GM18507 (cell line): ENCODE measurements around the gene PDCL3.

Experiments
- DNase-seq: peaks from one replicate; pipeline ENCODE4 v3.0.0; 2011; ENCODE audit warnings: low read depth; ENCODE audit not compliant: insufficient read length; ENCODE audit errors: extremely low spot score
- FAIRE-seq: peaks from 2 replicates; lab custom pipeline; 2011; peaks lifted over from hg19 to GRCh38; lab: Jason Lieb, UNC

PDCL3 gene

DNA sequence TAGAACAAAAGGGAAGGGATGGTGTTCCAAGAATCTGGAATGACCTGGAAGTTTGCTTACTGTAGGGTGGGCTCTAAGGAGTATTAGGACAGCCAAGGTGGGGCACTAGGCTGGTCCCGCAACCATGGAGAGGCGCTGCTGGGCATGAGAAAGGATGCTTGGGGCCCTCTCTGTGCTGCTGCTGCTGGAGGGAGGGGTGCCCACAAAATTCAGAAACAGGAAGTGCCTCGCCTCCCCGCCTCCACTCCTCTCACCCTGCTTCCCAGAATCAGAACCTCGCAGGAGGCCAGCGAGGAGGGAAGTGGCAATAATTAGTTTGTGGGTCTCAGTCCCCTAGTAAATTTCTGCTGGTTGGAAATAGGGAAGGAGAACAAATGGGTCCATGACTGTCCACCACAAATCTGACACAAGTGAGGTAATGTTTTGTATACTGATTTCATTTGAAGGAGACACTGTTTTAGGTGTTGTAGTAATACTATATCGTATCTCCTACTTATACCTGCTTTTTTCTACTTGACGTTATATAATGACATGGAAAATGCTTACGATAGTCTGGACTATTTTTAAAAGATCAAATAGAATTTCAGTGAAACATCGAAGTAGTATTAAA, 7.9 kb upstream of the PDCL3 start:
- no peak for DNase-seq
- no peak for FAIRE-seq

DNA sequence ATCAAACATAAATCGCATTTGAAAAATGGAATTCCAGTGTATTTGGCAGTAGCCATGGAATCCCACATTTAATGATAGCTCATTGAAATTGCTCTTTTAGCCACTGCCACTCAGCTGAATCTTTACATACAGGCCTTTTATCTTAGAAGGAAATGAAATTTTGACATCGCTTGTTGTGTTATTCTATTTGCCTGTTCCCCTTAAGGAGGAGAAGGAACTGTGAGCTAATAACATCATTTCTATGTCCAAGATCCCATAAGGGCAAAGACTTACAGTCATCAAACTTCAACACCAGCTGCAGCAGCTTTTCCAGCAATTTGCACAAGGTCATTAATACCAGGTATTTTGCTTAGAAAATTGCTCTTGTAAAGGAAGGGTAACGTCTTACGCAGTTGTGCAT, 6.0 kb upstream of the PDCL3 start:
- FAIRE-seq (no peak), DNase-seq (no peak)

DNA sequence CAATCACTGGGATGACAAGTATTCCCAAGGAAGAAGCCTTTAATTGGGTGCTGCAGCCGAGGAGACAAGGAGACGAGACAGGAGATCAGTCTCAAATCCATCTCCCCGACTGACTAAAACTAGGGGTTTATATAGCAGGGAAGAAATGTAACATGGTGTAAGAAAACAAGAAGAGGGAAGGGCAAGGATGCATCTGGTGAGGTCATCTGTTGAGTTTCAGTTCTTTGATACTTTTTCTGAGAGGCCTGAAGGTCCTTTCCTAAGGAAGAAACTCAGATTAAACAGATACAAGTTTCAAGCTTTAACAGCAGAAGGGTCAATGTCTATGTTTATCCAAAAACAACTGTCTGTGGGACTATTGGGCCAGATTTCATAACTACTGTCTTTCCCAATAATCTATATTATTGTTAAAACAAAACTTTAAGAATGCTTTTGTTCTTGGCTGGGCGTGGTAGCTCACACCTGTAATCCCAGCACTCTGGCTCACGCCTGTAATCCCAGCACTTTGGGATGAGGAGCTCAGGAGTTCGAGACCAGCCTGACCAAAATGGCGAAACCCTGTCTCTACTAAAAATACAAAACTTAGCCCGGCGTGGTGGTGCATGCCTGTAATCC, 2.5 kb upstream of the PDCL3 start:
- FAIRE-seq, result no peak
- no peak for DNase-seq

DNA sequence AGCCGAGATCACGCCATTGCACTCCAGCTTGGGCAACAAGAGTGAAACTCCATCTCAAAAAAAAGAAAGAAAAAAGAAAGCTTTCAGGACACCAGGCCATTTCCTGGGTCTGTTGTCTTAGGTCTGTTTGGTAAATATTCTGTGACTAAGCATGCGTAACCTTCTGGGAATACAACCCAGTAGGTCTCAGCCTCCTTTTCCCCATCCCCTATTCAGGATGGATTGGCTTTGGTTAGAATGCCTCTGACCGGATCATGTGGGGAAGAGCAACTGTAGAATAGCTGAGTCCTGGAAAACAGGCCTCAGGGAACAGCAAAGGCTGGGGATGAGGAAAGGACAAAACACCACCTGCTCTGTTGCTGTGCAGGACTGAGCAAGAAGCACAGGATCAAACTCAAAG, 1.6 kb upstream of the PDCL3 start:
- DNase-seq, result no peak
- no peak for FAIRE-seq

DNA sequence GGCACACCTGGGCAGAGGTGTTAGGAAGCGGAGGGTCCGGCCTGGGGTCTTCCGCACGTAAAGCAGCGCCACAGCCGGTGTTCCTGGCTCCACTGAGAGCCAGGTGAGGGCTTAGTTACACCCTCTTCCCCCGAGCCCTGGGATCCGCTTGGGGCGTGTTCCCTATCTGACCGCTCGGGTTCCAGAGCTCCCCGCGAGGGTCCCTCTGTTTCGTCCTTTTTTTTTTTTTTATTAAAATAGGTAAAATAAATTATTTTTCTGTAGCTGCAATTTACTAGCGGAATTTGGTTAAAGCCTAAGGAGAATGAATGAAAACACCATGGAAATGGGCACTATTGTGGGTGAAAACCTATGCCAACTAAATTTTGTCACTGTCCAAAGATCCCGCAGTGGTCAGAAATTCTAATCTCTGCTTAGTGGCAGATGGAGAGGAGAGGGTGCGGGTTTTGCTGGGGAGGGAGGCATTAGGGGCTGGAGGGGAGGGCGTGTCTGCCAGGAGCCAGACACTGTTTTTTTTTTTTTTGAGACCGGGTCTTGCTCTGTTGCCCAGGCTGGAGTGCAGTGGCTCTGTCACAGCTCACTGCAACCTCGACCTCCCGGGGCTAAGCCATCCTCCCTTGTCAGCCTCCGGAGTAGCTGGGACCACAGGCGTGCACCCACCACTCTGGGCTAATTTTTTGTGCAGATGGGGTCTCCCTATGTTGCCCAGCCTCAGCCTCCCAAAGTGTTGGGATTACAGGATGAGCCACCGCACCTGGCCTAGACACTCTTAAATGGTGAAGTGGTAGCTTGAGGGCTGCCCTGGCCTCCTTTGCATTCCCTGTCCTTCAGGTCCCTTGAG, 834 bp downstream of the PDCL3 start:
- DNase-seq (no peak), FAIRE-seq (no peak)

DNA sequence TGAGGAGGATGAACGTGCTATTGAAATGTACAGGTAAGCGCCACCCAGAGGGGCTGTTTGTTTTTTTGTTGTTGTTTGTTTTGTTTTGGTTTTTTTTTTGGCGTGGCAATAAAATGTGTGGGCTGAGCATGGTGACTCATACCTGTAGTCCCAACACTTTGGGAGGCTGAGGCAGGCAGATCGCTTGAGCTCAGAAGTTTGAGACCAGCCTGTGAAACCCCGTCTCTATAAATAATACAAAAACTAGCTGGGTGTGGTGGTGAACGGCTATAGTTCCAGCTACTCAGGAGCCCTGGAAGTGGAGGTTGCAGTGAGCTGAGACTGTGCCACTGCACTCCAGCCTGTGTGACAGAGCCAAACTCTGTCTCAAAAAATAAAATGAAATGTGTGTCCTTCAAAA, 6.2 kb downstream of the PDCL3 start:
- DNase-seq, result no peak
- peak; percentile 21 for FAIRE-seq

DNA sequence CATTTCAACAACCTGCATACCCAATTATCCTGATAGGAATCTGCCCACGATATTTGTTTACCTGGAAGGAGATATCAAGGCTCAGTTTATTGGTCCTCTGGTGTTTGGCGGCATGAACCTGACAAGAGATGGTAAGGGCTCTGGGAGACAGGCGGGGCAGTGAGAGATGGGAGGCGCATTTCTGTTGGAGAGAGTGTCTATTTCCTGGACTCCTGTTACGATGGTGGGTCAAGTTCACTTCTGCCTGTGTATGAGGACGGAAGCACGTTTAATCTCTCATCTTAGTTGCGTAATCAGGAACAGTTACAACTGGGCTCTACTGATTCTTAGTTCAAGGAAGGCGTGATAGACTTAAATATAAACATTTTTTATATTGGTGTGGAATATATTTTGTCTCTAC, 8.9 kb downstream of the PDCL3 start:
- DNase-seq (no peak), FAIRE-seq (no peak)

DNA sequence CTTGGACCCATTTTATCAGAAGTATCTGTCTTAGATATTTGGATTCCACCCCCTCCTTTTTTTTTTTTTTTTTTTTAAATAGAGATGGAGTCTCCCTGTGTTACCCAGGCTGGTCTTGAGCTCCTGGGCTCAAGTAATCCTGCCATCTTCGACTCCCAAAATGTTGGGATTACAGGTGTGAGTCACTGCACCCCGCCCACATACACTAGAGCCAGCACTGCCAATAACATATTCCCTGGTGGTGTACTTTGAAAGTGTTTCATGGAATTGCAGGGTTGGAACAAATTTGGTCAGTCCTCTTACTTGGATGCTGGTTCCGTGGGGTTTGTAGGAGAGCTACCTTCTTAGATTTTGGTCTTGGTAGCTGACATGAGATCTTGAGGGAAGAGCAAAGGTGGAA, 15.0 kb downstream of the PDCL3 start:
- DNase-seq (no peak), FAIRE-seq (no peak)

DNA sequence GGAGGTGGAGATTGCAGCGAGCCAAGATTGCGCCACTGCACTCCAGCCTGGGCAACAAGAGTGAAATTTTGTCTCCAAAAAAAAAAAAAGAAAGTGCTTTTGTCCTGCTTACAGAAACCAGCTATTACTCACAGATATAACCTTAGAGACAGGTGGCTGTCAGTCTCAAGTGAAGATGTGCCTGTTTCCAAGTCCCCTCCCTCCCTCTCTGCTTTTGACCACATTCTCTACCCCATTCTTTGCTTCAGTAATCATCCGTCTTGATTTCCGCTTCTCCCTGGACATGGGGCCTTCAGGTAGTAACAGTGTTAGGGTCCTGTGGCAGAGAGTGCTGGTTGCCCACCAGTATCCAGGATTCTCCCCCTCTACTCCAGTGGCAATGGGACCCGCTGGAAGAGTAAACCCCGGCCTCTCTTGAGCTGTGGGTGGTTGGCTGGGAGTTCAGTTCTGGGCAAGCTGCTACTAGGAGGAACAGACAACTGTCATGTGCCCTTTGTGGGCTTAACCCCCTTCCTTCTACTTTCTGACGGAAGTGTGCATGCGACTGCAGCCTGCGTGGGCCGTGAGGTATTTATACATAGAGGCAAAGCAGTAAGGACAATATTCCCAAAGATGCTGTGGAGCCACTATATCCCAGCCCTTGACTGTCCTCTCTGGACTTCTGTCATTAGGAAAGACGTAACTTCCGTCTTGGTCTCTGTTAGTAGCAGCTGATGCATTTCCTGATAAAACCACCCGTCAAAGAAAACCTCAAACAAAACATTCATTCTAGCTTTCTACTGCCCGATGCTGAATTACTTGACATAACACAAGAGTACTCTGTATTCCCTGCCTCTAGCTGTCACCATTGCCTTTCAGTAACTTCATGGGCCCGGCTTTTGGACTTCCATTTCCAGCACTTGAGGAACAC, 17.8 kb downstream of the PDCL3 start:
- FAIRE-seq (peak; percentile 77), DNase-seq (peak; percentile 17)

DNA sequence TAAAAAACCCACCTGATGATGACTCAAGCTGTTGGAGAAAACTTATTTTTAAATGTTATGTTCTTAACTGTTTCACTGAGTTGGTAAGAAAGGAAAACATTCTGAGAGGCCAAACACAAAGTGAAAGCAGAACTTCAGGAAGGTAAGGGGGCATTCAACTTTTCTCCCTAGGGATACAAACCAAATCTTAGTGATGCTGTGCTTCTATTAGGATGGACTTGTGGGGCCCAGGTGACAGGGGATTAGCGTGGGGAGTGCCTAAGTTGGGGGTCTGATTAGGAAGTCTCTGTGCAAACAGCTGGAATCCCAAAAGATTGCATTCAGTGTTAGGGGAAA, 18.5 kb downstream of the PDCL3 start:
- FAIRE-seq (no peak), DNase-seq (no peak)

DNA sequence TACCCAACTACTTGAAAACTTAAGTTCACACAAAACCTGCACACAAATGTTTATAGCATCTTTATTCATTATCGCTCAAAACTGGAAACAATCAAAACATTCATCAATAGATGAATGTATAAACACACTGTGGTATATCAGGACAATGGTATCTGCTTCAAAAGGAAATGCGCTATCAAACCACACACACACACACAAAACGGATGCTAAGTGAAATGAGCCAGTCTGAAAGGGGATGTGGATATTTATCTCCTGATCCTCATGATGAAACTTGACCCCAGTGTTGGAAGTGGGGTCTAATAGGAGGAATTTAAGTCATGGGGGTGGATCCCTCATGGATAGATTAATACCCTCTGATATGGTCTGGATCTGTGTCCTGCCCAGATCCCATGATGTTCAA, 22.0 kb downstream of the PDCL3 start:
- DNase-seq (no peak), FAIRE-seq (no peak)

DNA sequence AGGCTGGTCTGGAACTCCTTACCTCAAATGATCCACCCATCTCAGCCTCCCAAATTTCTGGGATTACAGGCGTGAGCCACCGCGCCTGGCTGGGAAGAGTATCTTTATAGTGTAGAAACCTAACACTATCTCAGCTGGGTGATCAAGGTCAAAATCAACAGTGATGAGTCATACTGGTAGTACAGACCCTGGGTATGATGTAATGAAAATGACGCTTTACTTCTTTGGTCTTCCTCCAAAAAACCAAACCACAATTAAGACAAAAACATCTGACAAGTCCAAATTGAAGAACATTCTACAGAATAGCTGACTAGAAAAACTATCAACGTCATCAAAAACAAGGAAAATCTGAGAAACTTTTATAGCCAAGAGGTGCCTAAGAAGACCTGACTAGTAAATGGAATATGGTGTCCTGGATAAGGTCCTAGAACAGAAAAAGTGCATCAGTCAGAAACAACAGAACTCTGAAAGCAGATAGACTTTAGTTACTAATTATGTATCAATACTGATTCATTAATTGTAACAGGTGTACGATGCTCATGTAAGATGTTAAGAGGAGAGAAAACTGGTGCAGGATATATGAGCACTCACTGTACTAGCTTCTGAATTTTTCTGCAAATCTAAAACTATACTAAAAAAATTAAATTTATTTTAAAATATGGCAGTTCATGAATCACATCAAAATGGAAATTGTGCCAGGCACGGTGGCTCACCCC, 25.4 kb downstream of the PDCL3 start:
- DNase-seq, result no peak
- no peak for FAIRE-seq

DNA sequence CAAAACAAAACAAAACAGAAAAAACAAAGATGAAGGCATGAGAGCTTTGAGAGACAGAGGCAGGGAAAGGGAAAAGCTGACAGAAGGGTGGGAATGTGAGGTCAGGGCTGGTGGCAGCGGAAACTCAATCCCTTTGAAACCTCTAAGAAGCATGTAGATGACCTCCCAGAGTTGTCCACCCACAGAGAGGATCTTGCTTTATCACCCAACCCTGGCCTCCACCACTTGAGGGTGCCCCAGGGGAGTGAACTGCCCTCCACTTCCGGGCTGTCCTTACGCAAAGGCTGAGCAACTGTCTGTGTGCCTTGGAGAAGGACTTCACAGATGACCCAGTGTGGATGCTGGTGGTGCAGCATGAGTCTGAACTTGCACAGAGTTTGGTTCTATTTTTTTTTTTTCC, 26.7 kb downstream of the PDCL3 start:
- FAIRE-seq, result no peak
- no peak for DNase-seq

DNA sequence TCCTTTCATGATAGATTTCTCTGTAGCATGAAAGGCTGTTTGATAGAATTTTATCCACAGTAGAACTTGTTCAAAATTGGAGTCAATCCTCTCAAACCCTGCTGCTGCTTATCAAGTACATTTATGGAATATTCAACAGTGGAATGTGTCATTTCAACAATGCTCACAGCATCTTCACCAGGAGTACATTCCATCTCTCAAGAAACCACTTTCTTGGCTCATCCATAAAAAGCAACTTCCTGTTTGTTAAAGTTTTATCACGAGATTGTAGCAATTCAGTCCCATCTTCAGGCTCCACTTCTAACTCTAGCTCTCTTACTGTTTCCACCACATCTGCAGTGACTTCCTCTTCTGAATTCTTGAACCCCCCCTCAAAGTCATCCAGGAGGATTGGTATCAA, 29.4 kb downstream of the PDCL3 start:
- FAIRE-seq, result no peak
- DNase-seq, result no peak

DNA sequence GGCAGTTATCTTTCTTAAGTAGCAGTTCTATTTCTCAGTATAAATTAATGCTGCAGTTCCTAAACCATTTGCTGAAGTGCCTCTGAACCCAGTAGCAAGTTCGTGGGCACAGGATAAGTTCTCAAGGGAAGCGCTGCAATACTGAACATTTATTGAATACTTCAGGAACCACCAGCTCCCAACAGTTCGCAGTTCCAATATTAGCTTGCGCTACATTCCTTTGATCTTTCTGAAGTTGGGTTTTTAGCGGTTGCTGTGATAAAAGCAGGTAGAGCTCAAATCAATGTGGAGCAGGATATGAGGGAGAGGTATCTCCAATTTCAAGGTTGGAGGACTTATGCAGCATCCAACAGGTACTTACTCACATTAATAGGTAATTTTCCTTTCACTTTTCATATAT, 33.7 kb downstream of the PDCL3 start:
- no peak for DNase-seq
- FAIRE-seq, result no peak

DNA sequence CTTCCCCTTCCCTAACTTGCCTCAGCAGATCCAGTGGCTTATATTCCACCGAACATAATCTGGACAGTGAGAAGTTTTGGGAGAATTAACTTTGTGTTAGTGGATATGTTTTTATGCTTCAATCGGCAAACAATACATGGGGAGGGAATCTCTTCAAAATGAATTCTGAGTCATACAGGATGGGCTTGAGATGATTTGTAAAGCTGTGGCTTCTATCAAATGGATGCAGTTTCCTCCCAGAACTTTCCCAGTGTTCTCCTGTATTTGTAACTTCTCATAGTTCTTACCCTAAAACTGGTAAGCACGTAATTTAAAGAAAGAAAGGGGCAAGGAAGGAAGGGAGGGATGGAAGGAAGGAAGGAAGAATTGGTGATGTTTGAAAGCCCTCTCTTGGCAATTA, 36.8 kb downstream of the PDCL3 start:
- DNase-seq (no peak), FAIRE-seq (no peak)

DNA sequence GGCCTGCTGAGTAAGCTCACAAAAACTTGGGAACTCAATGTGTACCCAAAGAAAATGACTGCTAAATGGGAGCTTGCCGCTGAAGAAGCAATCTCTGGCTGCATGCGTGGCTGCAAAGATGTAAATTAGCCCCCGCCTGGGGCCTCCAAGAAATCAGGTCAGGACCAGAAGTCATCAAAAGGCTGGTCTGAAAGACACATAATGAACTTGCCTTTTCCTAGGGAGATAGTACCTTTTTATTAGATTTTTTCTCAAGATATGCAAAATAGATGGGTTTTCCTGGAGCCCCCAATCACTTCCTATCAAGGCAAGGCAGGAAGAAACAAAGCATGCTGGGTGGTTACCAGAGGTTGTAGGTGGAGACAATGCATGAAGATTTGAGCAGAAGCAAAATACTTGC, 38.9 kb downstream of the PDCL3 start:
- DNase-seq (no peak), FAIRE-seq (no peak)

DNA sequence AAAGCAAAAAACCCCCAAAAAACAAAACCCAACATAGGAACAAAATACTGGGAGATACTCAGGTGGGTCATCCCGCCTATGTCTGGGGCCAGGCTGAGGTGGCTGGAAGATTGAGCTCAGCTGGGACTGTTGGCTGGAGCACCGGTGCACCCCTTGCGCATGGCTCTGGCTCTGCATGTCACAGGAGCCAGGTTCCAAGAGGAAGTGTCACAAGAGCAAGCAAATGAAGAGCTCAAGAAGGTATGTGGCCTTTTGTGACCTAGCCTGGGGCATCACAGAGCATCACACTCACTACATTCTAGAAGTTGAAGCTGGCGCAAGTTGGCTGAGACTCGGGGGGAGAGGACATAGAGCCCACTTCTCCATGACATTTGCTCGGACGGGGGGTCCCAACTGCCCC, 40.6 kb downstream of the PDCL3 start:
- DNase-seq (no peak), FAIRE-seq (no peak)

DNA sequence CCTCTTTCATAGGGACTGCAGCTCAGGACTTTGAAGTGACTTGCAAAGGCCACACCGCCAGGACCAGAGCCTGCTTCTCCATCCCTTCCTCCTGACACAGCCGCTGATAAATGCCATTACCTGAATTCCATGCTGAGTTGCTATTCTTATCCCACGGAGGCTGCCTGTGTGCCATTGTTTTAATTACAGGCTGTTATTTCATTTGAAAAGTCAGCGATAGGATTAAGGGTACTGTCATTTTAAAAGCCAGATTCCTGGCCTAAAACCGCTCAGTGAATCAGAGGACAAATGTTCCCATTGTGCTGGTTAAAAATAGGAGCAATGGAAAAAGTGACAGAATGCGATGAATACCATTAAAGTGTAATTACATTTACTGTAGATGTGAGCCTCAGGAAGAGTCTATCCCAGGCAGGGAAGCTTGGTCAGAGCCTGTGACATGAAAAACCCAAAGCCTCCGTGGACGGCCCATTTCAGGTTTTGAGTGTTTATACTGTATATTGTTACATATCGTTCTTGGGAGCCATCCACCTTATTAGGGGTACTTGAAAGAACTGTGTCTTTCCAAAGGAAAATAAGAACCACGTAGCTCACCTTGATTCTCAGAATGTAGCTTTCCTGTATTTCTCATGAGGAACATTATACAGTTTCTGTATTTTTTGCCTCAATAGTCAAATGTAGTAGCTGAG, 41.3 kb downstream of the PDCL3 start:
- no peak for FAIRE-seq
- no peak for DNase-seq
